ENCODE results near the gene DSG1. TPM values are rescaled to one million over a fixed set of nuclear protein-coding genes. Genes with fewer than 3 reads are reported as not detected.

DSG1 gene
- total and polyA plus RNA-seq, 4 donors: not detected

- Histone ChIP-seq H3K27me3 (ENCODE audit: control insufficient read depth in 3 of 3, insufficient read depth in 3 of 3, low read length in 2 of 3) (no peaks in the 10 kb centered on the region), H3K36me3 (ENCODE audit: control insufficient read depth in 4 of 4, insufficient read depth in 4 of 4, low read length in 4 of 4) (no peaks in the 10 kb centered on the region), H3K4me1 (ENCODE audit: control insufficient read depth in 5 of 5, insufficient read depth in 5 of 5, low read length in 5 of 5) (no peaks in the 10 kb centered on the region), H3K9me3 (ENCODE audit: control insufficient read depth in 4 of 4, insufficient read depth in 3 of 4, low read length in 3 of 4) (peaks cover 0 to 3% (median 0%) of the 10 kb centered on the region in 4 donors), H3K27ac (ENCODE audit: low read depth in 1 of 2, low read length in 1 of 2) (no peak overlapping the region), H3K4me3 (no peak overlapping the region), H3K9ac (ENCODE audit: insufficient read depth in 1 of 2, low read length in 2 of 2) (no peak overlapping the region)
- DNase-seq (no peak), ATAC-seq (ENCODE audit: insufficient read depth, low FRiP score) (no peak)
- TF ChIP-seq CTCF (IDR thresholded peaks at IDR 0.05; ENCODE audit: control extremely low read depth, extremely low read depth): no peak
- WGBS, 2 donors: 97 to 98% methylated on average over 8 of the region's 8 CpGs
These were observed 37.0 kb downstream of the DSG1 start for GRCh38 chr18:31354990-31355389.

- DNase-seq: no peak
- no peaks in the 10 kb centered on the region for H3K36me3 ChIP-seq (ENCODE audit: control insufficient read depth in 4 of 4, insufficient read depth in 4 of 4, low read length in 4 of 4)
- no peak for ATAC-seq (ENCODE audit: insufficient read depth, low FRiP score)
- no peaks in the 10 kb centered on the region for H3K4me1 ChIP-seq (ENCODE audit: control insufficient read depth in 5 of 5, insufficient read depth in 5 of 5, low read length in 5 of 5)
- H3K27ac ChIP-seq (ENCODE audit: low read depth in 1 of 2, low read length in 1 of 2): no peak overlapping the region
- no peak for TF ChIP-seq CTCF (IDR thresholded peaks at IDR 0.05; ENCODE audit: control extremely low read depth, extremely low read depth)
- peaks cover 0 to 3% (median 0%) of the 10 kb centered on the region in 4 donors for H3K9me3 ChIP-seq (ENCODE audit: control insufficient read depth in 4 of 4, insufficient read depth in 3 of 4, low read length in 3 of 4)
- no peak overlapping the region for H3K4me3 ChIP-seq
- 86 to 87% methylated on average over 5 of the region's 5 CpGs for WGBS, 2 donors
- H3K27me3 ChIP-seq (ENCODE audit: control insufficient read depth in 3 of 3, insufficient read depth in 3 of 3, low read length in 2 of 3): no peaks in the 10 kb centered on the region
- no peak overlapping the region for H3K9ac ChIP-seq (ENCODE audit: insufficient read depth in 1 of 2, low read length in 2 of 2)
These were observed 38.1 kb downstream of the DSG1 start for GRCh38 chr18:31356025-31356424.

GRCh38 chr18:31364190-31364589, 46.2 kb downstream of the DSG1 start:
- no peak overlapping the region for H3K9ac ChIP-seq (ENCODE audit: insufficient read depth in 1 of 2, low read length in 2 of 2)
- 92% methylated on average over 4 of the region's 4 CpGs for WGBS, 2 donors
- peaks cover 0 to 4% (median 0%) of the 10 kb centered on the region in 4 donors for H3K9me3 ChIP-seq (ENCODE audit: control insufficient read depth in 4 of 4, insufficient read depth in 3 of 4, low read length in 3 of 4)
- no peaks in the 10 kb centered on the region for H3K4me1 ChIP-seq (ENCODE audit: control insufficient read depth in 5 of 5, insufficient read depth in 5 of 5, low read length in 5 of 5)
- H3K27ac ChIP-seq (ENCODE audit: low read depth in 1 of 2, low read length in 1 of 2): no peak overlapping the region
- no peak for DNase-seq
- H3K4me3 ChIP-seq: no peak overlapping the region
- TF ChIP-seq CTCF (IDR thresholded peaks at IDR 0.05; ENCODE audit: control extremely low read depth, extremely low read depth): no peak
- H3K27me3 ChIP-seq (ENCODE audit: control insufficient read depth in 3 of 3, insufficient read depth in 3 of 3, low read length in 2 of 3): no peaks in the 10 kb centered on the region
- H3K36me3 ChIP-seq (ENCODE audit: control insufficient read depth in 4 of 4, insufficient read depth in 4 of 4, low read length in 4 of 4): no peaks in the 10 kb centered on the region
- no peak for ATAC-seq (ENCODE audit: insufficient read depth, low FRiP score)

GRCh38 chr18:31369478-31369877, 51.5 kb downstream of the DSG1 start:
- ATAC-seq (ENCODE audit: insufficient read depth, low FRiP score) (no peak), DNase-seq (no peak)
- H3K9ac ChIP-seq (ENCODE audit: insufficient read depth in 1 of 2, low read length in 2 of 2): no peak overlapping the region
- no peaks in the 10 kb centered on the region for H3K27me3 ChIP-seq (ENCODE audit: control insufficient read depth in 3 of 3, insufficient read depth in 3 of 3, low read length in 2 of 3)
- H3K27ac ChIP-seq (ENCODE audit: low read depth in 1 of 2, low read length in 1 of 2): no peak overlapping the region
- no peaks in the 10 kb centered on the region for H3K4me1 ChIP-seq (ENCODE audit: control insufficient read depth in 5 of 5, insufficient read depth in 5 of 5, low read length in 5 of 5)
- peaks cover 0 to 4% (median 0%) of the 10 kb centered on the region in 4 donors for H3K9me3 ChIP-seq (ENCODE audit: control insufficient read depth in 4 of 4, insufficient read depth in 3 of 4, low read length in 3 of 4)
- no peak overlapping the region for H3K4me3 ChIP-seq
- no peak for TF ChIP-seq CTCF (IDR thresholded peaks at IDR 0.05; ENCODE audit: control extremely low read depth, extremely low read depth)
- no peaks in the 10 kb centered on the region for H3K36me3 ChIP-seq (ENCODE audit: control insufficient read depth in 4 of 4, insufficient read depth in 4 of 4, low read length in 4 of 4)
